Ascending aorta (tissue), 2 donors: ENCODE results near the gene ARHGEF12. TPM values are rescaled to one million over a fixed set of nuclear protein-coding genes. Genes with fewer than 3 reads are reported as not detected.

Experiments used
- DNase-seq, 2 donors: peaks; one replicate each; pipeline ENCODE4 v3.0.0-alpha.2; 2019; ENCODE audit warnings: low spot score in 2 of 2
- H3K27ac ChIP-seq, 2 donors: fragments of 200-600 bp; sonication (generic); one replicate each; pipeline ENCODE4 v1.5.1; 2016 to 2017; ENCODE audit warnings: mild to moderate bottlenecking in 1 of 2
- H3K27me3 ChIP-seq: fragments of 200-600 bp; sonication (generic); one replicate; pipeline ENCODE4 v1.5.1; 2017
- H3K36me3 ChIP-seq, 2 donors: fragments of 200-600 bp; sonication (generic); one replicate each; pipeline ENCODE4 v1.5.1; 2016
- H3K4me1 ChIP-seq, 2 donors: fragments of 200-600 bp; sonication (generic); one replicate each; pipeline ENCODE4 v1.5.1; 2016 to 2017; ENCODE audit warnings: mild to moderate bottlenecking in 1 of 2
- H3K4me3 ChIP-seq, 2 donors: fragments of 200-600 bp; sonication (generic); one replicate each; pipeline ENCODE4 v1.5.1; 2016 to 2017; ENCODE audit warnings: mild to moderate bottlenecking in 1 of 2
- H3K9me3 ChIP-seq, 2 donors: fragments of 200-600 bp; sonication (generic); one replicate each; pipeline ENCODE4 v1.5.1; 2016
- intact Hi-C: fragments of 100-400 bp; cut with DNase I; formaldehyde crosslinking; loops from one replicate; pipeline ENCODE4 v1.15.1; 2023
- total RNA-seq: library from RNA; depleted of rRNA; stranded (reverse); fragments of >200 nt; gene quantifications from one replicate; pipeline ENCODE4 v1.1.0, GENCODE V29; 2016
- TF ChIP-seq, protein P1 (sequence below), 3 experiments: fragments of 200-600 bp in 2 of 3; fragments of 450-650 bp in 1 of 3; sonication (generic) in 2 of 3; IDR thresholded peaks; one replicate each; pipeline ENCODE4 v1.5.1; 2016 to 2019; ENCODE audit warnings: antibody characterized with exemption in 3 of 3, mild to moderate bottlenecking in 1 of 3, moderate library complexity in 1 of 3

Gene ARHGEF12
- total RNA-seq, 1 donor from 2014 or later: 65.9 TPM

GRCh38 chr11:120482149-120482548, 145.9 kb downstream of the ARHGEF12 start:
- intact Hi-C loops: no loop called here
- DNase-seq: no peak
- TF ChIP-seq, protein P1, sequence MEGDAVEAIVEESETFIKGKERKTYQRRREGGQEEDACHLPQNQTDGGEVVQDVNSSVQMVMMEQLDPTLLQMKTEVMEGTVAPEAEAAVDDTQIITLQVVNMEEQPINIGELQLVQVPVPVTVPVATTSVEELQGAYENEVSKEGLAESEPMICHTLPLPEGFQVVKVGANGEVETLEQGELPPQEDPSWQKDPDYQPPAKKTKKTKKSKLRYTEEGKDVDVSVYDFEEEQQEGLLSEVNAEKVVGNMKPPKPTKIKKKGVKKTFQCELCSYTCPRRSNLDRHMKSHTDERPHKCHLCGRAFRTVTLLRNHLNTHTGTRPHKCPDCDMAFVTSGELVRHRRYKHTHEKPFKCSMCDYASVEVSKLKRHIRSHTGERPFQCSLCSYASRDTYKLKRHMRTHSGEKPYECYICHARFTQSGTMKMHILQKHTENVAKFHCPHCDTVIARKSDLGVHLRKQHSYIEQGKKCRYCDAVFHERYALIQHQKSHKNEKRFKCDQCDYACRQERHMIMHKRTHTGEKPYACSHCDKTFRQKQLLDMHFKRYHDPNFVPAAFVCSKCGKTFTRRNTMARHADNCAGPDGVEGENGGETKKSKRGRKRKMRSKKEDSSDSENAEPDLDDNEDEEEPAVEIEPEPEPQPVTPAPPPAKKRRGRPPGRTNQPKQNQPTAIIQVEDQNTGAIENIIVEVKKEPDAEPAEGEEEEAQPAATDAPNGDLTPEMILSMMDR (IDR thresholded peaks at IDR 0.05): no peak
- no peaks in the 10 kb centered on the region for H3K27me3 ChIP-seq
- H3K27ac ChIP-seq: no peak overlapping the region
- H3K9me3 ChIP-seq: no peaks in the 10 kb centered on the region
- no peak overlapping the region for H3K4me3 ChIP-seq
- peaks cover 70 to 92% of the 10 kb centered on the region in 2 donors for H3K36me3 ChIP-seq
- no peaks in the 10 kb centered on the region for H3K4me1 ChIP-seq

DNA sequence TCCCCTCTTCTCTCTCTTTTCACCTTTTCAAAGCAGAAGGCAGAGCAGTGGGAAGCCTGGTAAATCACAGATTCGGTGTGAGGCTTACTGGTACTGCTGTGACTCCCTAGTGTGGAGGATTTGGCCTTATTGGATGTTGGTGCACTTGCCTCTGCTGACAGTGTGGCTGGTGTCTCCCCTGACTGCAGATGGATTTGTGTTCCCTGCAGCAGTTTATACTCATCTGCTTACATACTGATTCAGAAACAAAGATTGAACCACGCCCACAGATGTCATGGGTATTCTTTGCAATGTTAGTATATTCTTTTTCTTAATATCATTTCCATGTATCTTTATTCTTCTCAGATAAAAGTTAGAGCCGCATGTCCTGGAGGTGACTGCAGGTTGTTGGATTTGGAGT, 148.5 kb downstream of the ARHGEF12 start:
- intact Hi-C loops: no loop called here
- Histone ChIP-seq H3K27ac (no peak overlapping the region), H3K36me3 (peaks cover 61 to 66% of the 10 kb centered on the region in 2 donors), H3K4me3 (no peak overlapping the region), H3K9me3 (no peaks in the 10 kb centered on the region), H3K27me3 (no peaks in the 10 kb centered on the region), H3K4me1 (no peaks in the 10 kb centered on the region)
- TF ChIP-seq, protein P1 (IDR thresholded peaks at IDR 0.05): no peak
- DNase-seq: no peak

DNA sequence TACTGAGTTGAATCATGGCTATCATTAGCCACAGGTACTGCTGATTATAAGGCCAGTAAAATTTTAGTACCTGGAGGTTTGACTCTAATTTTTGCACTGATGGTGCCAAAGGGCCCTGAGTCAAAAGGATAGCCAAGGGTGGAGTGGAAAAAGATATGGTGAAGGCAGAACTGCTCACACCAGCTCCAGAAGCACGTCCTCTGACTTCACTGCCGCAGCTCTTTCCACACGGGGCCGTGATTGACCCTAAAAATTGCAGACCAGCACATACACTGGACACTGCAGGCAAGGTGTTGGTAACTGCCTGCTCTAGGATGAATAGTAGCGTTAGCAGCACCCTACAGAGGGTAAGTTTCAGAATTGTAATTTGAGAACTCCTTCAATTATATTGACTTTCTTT, 149.9 kb downstream of the ARHGEF12 start:
- Histone ChIP-seq H3K27ac (no peak overlapping the region), H3K36me3 (peaks cover 47 to 52% of the 10 kb centered on the region in 2 donors), H3K27me3 (no peaks in the 10 kb centered on the region), H3K4me1 (no peaks in the 10 kb centered on the region), H3K4me3 (no peak overlapping the region), H3K9me3 (no peaks in the 10 kb centered on the region)
- TF ChIP-seq, protein P1 (IDR thresholded peaks at IDR 0.05): no peak
- no peak for DNase-seq
- intact Hi-C loops: no loop called here

DNA sequence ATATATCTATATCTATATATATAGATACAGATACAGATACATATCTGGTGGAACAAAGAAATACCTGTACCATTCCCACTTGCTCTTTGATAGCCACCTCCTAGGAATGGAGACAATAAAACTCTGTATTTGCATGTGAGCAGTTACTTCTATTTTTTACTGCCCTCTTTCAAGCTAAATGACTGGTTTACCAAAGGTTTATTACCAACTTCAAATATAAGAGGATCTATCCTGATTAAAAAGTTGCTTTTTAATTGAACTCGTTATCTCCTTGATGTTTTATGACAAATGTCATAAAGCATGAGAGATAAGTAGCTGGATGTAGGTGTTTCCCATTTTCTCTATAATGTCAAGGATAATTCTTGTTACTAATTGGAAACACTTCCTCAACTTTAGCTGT, 153.6 kb downstream of the ARHGEF12 start:
- Histone ChIP-seq H3K27me3 (no peaks in the 10 kb centered on the region), H3K4me3 (no peak overlapping the region), H3K4me1 (no peaks in the 10 kb centered on the region), H3K36me3 (peaks cover 18% of the 10 kb centered on the region in 2 donors), H3K27ac (no peak overlapping the region), H3K9me3 (no peaks in the 10 kb centered on the region)
- intact Hi-C loops: no loop called here
- DNase-seq: no peak
- TF ChIP-seq, protein P1 (IDR thresholded peaks at IDR 0.05): no peak

DNA sequence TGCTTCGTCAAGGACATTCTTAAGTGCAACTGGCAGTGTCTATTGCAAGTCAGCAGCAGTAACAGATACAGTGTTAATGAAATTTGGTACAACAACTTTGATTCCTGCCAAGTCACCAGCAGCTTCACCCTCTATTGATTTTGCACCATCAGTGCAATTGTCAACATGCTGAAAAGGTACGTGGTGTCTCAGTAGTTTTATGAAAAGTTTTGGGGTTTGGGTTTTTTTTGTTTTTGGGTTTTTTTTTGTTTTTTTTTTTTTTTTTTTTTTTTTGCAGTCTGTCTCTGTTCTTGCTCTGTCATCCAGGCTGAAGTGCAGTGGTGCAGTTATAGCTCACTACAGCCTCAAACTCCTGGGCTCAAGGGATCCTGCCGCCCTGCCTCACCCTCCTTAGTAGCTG, 156.3 kb downstream of the ARHGEF12 start:
- H3K4me3 ChIP-seq: no peak overlapping the region
- no peaks in the 10 kb centered on the region for H3K9me3 ChIP-seq
- H3K27me3 ChIP-seq: no peaks in the 10 kb centered on the region
- no peak overlapping the region for H3K27ac ChIP-seq
- intact Hi-C loops: no loop called here
- no peak for DNase-seq
- TF ChIP-seq, protein P1 (IDR thresholded peaks at IDR 0.05): no peak
- H3K4me1 ChIP-seq: no peaks in the 10 kb centered on the region
- H3K36me3 ChIP-seq: no peaks in the 10 kb centered on the region

- no peak for DNase-seq
- TF ChIP-seq, protein P1 (IDR thresholded peaks at IDR 0.05): no peak
- no peak overlapping the region for H3K27ac ChIP-seq
- no peaks in the 10 kb centered on the region for H3K27me3 ChIP-seq
- no peaks in the 10 kb centered on the region for H3K9me3 ChIP-seq
- intact Hi-C loops: no loop called here
- no peak overlapping the region for H3K4me3 ChIP-seq
- H3K4me1 ChIP-seq: no peaks in the 10 kb centered on the region
- H3K36me3 ChIP-seq: no peaks in the 10 kb centered on the region
These were observed 158.4 kb downstream of the ARHGEF12 start for GRCh38 chr11:120494595-120494994.
